Right lobe of liver (tissue), 4 donors: ENCODE results near the gene CCL21.

ENCODE experiments used
- POLR2A ChIP-seq: fragments of 450-650 bp; IDR thresholded peaks from one replicate; pipeline ENCODE4 v1.6.1; 2017; ENCODE audit warnings: antibody characterized with exemption, mild to moderate bottlenecking
- TF ChIP-seq, protein P1 (sequence below), 4 donors: fragments of 200-600 bp in 3 of 4; fragments of 450-650 bp in 1 of 4; IDR thresholded peaks; one replicate each; pipeline versions ENCODE4 v1.5.1 to v1.8.0; 2016 to 2022; ENCODE audit warnings: antibody characterized with exemption in 4 of 4, mild to moderate bottlenecking in 2 of 4
- donor health status: DM: no; HTN: no; CAD: no.
- donor health status: DM: no; HTN: no; CAD: no.
- donor health status: DM: no; HTN: yes; CAD: no.

DNA sequence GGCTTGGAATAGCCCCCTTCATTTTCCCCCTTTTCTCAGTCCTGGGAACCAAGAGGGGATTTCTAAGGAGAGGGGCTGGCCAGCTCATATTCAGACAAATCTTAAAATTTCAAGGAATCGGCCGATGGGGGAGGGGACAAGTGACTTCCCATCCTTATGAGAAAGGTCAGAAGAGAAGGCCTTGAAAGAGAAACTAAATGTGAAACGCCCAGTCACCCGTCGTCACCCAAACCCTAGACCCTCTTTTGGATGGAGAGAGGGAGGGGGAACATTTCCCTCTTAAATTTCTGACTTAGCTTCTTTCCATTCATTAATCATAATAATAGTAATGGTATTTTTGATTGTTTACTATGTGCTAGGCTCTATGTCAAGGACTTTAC is 18.0 kb downstream of the CCL21 start:
- TF ChIP-seq, protein P1, sequence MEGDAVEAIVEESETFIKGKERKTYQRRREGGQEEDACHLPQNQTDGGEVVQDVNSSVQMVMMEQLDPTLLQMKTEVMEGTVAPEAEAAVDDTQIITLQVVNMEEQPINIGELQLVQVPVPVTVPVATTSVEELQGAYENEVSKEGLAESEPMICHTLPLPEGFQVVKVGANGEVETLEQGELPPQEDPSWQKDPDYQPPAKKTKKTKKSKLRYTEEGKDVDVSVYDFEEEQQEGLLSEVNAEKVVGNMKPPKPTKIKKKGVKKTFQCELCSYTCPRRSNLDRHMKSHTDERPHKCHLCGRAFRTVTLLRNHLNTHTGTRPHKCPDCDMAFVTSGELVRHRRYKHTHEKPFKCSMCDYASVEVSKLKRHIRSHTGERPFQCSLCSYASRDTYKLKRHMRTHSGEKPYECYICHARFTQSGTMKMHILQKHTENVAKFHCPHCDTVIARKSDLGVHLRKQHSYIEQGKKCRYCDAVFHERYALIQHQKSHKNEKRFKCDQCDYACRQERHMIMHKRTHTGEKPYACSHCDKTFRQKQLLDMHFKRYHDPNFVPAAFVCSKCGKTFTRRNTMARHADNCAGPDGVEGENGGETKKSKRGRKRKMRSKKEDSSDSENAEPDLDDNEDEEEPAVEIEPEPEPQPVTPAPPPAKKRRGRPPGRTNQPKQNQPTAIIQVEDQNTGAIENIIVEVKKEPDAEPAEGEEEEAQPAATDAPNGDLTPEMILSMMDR (IDR thresholded peaks at IDR 0.05) = no peak
- TF ChIP-seq POLR2A = no peak
